ENCODE results near the gene PLTP. TPM values are rescaled to one million over a fixed set of nuclear protein-coding genes. Genes with fewer than 3 reads are reported as not detected.
A peak's percentile ranks its signal among the peaks of the same experiment; 100 is the strongest.
"Not testable (repeated sequence)": the region's sequence is repeated elsewhere in the genome, so short reads cannot be mapped to it uniquely, and the experiment has no call there.

Gene PLTP
- polyA plus RNA-seq (2013, experiment 1 of 2; ENCODE audit: insufficient read length), result 16.0 TPM
- polyA plus RNA-seq (2013, experiment 2 of 2; ENCODE audit: insufficient read length), result 20.3 TPM

- DNase-seq, result peak; percentile 73
Measured at GRCh38 chr20:45911486-45912343, at the start of gene PLTP. Gene PLTP (minus strand): TSS chr20:45912155. CDS start chr20:45911452, 703 bp downstream.

- no peak for DNase-seq
Measured at GRCh38 chr20:45959956-45960630, 48.1 kb upstream of the PLTP start.

GRCh38 chr20:45959126-45959525, 47.2 kb upstream of the PLTP start:
- DNase-seq, result no peak

GRCh38 chr20:45958593-45958992, 46.6 kb upstream of the PLTP start:
- no peak for DNase-seq

GRCh38 chr20:45957021-45957941, 45.3 kb upstream of the PLTP start:
- no peak for DNase-seq

GRCh38 chr20:45956326-45956725, 44.4 kb upstream of the PLTP start:
- not testable (repeated sequence) for DNase-seq

GRCh38 chr20:45953672-45954071, 41.7 kb upstream of the PLTP start:
- no peak for DNase-seq

GRCh38 chr20:45952861-45953260, 40.9 kb upstream of the PLTP start:
- DNase-seq, result no peak

GRCh38 chr20:45951925-45952834, 40.2 kb upstream of the PLTP start:
- DNase-seq, result no peak

GRCh38 chr20:45950330-45950646, 38.3 kb upstream of the PLTP start:
- DNase-seq, result no peak

GRCh38 chr20:45949542-45950329, 37.8 kb upstream of the PLTP start:
- no peak for DNase-seq

GRCh38 chr20:45948742-45949541, 37.0 kb upstream of the PLTP start:
- no peak for DNase-seq

GRCh38 chr20:45948261-45948733, 36.3 kb upstream of the PLTP start:
- no peak for DNase-seq

GRCh38 chr20:45947110-45947866, 35.3 kb upstream of the PLTP start:
- no peak for DNase-seq

GRCh38 chr20:45946149-45946970, 34.4 kb upstream of the PLTP start:
- no peak for DNase-seq

- peak; percentile 68 for DNase-seq
Measured at GRCh38 chr20:45945678-45946148, 33.8 kb upstream of the PLTP start.

- DNase-seq, result no peak
Measured at GRCh38 chr20:45944965-45945677, 33.2 kb upstream of the PLTP start.
